Stromal cell of bone marrow (primary cell): ENCODE data around the gene ISL2.
"Not testable (repeated sequence)": the region's sequence is repeated elsewhere in the genome, so short reads cannot be mapped to it uniquely, and the experiment has no call there.

Experiments
- DNase-seq: peaks from one replicate; pipeline ENCODE4 v3.0.0-alpha.2; 2012; ENCODE audit warnings: low read depth

Gene ISL2

DNA sequence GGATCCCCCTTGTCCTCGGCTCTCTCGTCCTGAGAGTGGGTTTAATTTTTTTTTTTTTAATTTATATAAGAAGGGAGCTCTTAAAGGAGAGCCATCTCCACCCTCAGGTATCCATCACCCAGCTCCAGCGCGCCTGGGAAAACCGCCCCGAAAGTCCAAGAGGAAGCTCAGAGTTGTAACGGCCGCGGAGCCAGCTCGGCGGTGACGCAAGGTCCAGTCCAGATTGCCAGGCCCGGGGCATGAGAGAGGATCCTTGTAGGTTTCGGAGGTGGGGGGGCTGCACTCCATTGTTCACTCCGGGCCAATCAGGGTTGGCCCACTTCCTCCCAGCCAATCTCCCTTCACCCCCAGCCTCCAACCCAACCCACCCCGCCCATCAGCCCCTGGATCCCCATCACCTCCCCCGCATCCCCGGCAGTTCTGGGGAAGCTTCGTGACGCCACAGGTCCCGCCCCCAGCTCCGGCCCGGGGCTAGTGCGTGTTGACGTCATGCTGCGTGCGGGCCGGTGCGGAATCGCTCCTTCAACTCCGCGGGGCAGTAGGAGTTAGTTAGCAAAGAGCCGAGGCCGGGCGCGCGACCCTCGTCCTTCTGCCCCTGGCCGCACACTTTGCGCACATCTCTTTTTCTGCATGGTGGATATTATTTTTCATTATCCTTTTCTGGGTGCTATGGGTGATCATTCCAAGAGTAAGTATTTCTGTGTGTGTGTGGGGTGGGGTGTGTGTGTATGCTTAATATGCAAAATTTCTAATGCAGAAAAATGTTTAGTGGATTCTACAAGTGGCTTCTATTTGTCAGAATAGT, at the start of gene ISL2:
Gene ISL2, plus strand, starts transcription at position 520 of the 805 bp plus-strand sequence. Its CDS starts 111 bp downstream, at position 631.
- peak; percentile 80 for DNase-seq

DNA sequence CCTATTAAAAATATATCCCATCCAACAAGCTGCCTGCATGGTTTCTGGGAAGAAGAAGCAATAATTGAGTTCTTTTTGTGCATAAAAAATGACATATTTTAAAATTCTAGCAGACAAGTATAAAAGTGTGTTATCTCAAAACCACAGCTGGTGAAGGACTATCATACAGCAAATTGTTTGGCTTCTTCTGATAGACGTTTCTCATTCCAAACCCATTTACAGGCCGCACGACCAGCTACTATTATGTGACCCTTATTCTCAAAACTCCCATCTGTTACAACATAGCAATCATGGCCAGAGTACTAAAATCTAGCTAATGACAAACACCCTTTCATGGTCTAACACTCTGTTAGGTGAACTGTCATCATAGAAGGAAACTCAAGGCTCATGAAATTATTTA, 47.0 kb upstream of the ISL2 start:
- no peak for DNase-seq

DNA sequence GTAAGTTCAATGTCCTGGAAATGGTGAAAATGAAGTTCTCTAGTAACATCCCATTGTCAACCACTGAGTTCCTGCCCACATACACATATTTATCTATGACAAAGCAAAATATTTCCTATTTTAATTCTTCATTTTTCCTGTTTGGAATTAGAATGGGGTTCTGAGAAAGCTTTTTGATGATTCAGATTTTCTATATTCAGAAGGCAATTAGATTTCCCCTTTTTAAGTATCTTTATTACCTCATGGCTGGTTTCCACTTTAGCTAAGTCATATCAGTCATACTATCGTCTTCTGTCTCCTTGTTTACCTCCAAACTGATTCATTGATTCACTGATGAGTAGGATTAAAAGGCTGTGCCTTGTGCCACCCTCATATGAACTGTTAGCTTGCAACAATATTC, 43.2 kb upstream of the ISL2 start:
- peak; percentile 14 for DNase-seq

DNA sequence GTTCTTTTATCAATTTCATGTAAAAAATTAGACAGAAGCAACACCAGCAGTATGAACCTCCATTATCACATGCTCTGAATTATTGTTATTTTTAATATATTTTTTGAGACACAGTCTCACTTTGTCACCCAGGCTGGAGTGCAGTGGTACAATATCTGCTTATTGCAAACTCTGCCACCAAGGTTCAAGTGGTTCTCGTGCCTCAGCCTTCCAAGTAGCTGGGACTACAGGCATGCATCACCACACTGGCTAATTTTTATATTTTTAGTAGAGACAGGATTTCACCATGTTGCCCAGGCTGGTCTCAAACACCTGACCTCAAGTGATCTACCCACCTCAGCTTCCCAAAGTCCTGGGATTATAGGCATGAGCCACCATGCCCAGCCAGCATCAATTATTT, 42.1 kb upstream of the ISL2 start:
- not testable (repeated sequence) for DNase-seq

DNA sequence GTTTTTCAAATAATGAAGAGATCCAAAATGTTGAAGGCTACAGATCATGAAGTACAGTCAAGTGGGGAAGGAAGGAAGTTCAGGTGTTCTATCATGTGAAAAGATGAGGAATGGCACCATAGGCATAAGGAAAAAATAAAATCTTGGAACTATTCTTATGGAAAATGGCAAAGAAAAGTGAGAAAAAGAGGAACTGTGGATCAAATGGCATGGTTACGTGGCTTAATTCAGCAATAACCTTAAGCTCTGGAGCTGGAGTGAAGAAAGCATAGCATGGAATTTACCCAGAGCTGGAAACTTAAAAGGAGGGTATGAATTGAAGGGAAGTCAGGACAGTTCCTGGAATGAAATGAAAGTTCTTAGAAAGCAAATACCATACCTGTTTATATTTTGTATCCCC, 39.7 kb upstream of the ISL2 start:
- no peak for DNase-seq

DNA sequence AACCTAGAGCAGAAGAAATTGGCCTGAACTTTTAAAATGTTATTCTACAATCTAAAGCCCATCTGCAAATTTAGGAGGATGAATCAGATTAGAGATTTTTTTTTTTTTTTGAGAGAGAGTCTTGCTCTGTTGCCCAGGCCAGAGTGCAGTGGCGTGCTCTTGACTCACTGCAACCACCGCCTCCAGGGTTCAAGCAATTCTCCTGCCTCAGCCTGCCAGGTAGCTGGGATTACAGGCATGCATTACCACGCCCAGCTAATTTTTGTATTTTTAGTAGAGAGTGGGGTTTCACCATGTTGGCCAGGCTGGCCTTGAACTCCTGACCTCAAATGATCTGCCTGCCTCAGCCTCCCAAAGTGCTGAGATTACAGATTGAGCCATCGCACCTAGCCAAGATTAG, 38.6 kb upstream of the ISL2 start:
- not testable (repeated sequence) for DNase-seq

DNA sequence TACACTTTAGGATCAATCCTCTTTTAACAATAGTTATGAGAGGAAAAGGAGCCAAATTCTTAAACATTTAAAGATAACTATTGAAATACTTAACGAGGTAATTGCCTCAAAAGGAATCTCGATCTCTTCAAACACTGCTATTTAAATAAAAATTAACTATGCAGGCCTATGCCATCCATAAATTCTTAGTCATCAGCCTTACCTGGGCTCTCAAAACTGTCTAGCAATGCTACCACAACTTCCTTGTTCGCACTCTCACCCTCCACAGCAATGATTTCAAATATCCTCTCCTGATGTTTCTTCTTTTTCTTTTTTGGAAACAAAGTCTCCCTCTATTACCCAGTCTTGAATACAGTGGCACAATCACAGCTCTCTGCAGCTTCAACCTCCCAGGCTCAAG, 37.6 kb upstream of the ISL2 start:
- no peak for DNase-seq

DNA sequence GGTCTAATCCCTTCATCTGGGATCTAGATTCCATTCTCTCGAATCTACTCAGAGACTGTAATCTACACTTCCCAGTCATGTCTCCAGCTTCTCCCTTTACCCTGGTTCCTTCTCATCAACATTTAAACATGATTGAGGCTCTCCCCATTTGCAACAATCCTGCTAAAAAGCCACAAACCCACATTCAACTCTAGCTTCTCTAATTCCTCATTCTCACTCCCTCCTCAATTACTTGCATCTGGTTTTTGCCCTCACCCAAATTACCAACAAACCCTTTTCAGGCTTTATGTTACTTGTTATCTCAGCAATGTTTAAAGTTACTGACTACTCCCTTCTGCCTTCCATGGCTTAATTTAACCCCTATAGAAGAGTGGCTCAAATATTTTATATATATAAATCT, 36.8 kb upstream of the ISL2 start:
- DNase-seq, result no peak

DNA sequence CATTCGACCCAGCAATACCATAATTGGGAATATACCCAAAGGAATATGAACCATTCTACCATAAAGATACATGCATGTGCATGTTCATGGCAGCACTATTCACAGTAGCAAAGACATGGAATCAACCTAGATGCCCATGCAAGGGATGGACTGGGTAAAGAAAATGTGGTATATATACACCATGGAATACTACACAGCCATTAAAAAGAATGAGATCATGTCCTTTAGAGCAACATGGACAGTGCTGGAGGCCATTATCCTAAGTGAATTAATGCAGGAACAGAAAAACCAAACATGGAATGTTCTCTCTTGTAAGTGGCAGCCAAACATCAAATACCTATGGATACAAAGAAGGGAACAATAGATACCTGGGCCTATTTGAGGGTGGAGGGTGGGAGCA, 32.7 kb upstream of the ISL2 start:
- no peak for DNase-seq

DNA sequence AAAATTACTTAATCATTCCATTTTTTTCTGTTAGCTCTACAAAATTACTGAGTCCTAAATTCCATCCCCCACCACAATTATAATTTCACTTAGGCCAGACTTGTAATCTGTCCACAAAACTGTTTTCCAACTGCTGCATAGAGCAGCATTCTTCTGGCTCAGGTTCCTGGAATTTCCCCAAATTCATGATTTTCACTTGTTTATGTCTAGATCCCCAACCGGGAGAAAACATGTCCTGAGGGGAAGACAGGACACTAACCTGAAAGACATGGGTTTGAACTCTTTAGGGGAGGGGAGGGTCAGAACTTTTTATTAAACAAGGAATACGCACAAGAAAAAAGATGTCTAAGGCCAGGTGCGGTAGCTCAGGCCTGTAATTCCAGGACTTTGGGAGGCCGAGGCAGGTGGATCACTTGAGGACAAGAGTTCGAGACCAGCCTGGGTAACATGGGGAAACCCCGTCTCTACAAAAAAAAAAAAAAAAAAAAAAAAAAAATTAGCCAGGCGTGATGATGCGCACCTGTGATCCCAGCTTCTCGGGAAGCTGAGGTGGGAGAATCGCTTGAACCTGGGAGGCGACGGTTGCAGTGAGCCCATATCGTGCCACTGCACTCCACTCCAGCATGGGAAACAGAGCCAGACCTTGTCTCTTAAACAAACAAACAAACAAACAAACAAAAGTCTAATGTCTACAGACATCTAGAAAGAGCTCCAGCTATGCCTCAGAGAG, 26.8 kb upstream of the ISL2 start:
- DNase-seq, result no peak

DNA sequence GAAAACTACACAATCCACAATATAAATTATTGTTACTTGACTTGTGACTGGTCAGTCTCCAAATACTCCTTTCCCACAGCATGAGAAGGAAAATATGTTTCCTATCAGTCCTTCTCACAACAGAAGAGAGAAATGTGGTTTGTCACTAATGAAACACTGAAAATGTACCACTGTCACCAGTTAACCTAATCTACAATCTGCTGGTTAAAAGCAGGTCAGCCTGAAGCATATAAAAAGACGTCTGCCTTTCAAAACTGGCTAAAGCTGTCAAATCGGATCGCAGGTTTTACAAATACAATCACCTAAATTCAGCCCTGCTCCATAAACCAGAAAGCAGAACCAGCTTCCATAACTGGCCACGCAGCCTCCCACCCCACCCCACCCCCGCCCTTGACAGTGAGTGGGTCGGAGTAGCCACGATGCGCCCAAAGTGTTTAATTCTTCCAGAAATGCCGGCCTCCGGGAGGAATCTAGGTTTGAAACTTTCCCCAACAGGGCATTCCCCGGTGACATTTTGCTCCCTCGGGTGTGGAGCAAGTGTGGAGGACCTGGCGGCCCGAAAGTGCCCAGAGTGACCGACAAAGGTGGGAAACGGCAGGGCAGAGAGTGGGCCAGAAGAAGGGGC, 26.0 kb upstream of the ISL2 start:
- peak; percentile 6 for DNase-seq

DNA sequence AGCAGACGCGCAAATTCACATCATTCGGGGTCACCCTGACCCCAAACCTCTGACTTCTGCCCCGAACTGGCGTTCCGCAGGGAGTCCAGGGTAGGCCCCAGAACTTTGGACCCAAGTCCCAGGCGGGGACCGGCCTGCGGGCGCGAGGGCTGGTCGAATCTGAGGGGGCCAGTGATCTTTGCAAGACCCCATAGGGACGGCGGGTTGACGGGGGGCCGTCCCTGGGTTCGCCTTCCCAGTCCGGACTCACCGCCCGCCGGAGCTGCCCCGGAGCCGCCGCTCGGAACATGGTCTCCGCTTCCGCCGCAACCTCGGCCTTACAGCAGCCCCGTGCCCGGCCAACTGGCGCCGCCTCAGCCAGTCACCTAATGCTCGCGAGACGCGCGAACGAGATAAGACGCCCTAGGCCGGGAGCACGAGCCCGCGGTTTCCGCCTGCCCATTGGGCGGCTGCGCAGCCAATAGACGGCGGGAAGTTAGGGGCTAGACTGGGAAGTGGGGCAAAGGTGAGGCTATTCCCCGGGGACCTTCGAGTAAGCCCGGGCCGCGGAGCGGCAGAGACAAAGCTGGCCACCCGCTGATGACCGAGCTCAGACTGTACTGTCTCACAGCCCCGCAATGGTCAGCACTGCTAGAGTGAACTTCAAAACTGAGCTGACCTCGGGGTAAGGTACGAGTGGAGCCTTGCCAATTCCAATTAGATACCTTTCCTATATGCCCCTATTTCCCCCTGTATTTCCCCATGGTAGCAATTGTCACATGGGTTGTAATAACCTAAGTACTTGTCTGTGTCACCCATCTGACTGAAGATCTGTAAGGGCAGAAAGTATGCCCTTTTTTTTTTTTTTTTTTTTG, 25.2 kb upstream of the ISL2 start, which contains the start of gene ETFA:
Gene ETFA, minus strand, starts transcription at position 370 of the 854 bp plus-strand sequence. Its CDS starts 81 bp downstream, at position 289.
- DNase-seq, result peak; percentile 94

DNA sequence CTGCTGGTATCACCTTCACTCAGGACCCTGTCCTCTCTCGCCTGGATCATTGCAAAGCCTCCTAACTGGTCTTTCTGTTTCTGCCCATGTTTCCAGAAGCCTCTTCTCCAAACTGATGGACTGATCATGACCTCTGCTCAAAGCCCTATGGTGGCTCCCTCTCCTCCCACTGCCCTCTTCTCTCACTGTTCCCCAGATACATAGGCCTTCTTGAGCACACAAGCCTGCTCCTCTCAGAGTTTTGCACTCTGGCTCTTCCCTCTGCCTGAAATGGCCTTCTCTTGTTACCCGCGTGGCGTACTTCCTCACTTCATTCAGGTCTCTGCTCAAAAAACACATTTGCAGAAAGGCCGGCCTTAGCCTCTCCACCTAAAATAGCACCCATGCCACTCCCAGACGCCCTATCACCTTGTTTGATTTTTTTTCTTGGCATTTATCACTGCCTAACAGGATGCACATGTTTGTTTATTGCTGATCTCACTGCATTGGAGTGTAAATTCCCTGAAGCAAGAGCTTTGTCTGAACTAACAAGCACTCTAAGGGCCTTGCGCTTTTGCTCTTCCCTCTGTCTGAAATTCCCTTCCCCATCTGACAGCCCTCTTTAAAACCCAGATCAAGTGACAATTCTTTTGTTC, 23.9 kb upstream of the ISL2 start:
- no peak for DNase-seq

DNA sequence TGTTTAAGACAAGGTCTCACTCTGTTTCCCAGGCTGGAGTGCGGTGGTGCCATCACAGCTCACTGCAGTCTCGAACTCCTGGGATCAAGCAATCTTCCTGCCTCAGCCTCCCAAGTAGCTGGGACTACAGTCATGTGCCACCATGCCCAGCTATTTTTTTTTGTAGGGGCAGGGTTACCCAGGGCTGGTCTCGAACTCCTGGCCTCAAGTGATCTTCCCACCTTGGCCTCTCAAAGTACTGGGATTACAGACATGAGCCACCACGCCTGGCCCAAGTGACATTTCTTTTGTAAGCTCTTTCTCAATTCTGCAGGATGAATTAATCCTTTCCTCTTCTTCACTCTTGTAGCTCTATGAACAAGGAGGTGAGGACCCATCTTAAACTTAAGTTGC, 23.4 kb upstream of the ISL2 start:
- not testable (repeated sequence) for DNase-seq

DNA sequence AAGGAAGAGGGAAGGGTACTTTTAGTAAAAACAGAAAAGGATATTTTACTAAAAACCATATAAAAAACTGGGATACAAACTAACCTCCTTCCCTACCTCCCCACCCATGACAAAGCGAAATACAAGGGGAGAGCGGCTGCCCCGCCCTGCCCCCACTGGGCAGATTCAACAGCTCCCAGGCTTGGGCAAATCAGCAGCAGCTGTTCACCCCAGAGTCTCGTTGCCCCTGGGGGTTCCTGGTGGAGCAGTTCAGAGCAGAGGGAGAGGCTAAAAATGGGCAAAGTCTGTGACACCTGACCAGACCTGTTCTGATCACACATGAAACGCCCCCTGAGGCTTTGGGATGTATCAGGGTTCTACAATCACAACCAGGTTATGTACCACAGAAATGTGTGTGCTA, 22.8 kb upstream of the ISL2 start:
- DNase-seq, result no peak

DNA sequence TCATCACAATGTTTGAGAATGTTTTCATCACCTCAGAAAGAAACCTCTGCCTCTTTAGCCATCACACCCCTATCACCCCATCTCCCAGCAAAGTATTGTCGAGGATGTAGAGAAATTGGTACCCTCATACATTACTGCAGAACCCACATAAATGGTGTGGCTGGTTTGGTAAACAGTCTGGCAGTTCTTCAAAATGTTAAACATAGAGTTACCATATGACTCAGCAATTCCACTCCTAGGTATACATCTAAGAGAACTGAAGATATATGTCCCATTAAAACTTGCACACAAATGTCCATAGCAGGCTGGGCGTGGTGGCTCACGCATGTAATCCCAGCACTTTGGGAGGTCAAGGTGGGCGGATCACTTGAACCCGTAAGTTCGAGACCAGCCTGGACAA, 16.6 kb upstream of the ISL2 start:
- no peak for DNase-seq

DNA sequence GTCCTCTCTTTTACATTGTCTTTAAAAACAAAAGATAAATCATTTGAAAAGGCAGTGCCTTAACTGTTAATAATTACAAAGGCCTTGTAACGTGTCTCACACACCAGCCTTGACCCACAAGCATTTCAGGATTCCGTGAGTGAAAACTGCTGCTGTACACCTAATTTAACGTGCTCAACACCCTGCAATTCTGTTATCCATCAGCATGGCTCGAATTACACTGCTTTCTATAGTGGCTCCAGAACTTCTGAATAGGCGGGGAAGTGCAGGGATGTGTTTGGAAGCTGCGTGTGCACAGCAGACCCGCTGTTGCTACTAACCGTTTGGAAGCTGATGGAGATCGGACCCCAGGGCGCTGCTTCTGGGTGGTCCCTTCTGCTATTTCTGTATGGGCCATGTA, 15.4 kb upstream of the ISL2 start:
- DNase-seq, result no peak

DNA sequence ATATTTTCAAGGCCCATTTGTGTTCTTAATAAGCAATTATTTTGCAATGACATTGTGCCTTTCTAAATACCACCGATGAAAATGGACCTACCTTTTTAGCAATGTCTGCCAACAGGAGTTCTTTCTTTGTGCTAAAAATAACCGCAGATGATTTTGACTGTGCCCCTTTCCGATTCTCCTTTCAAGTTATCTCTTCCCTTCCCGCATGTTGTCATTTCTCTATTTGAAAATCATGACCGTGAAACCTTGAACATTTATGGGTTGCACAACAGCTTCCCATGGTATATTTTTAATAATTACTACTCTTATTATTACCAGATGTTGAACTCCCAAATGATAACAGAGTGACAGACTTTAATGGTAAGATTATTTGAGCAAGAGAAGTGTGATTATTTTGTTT, 15.0 kb upstream of the ISL2 start:
- no peak for DNase-seq

DNA sequence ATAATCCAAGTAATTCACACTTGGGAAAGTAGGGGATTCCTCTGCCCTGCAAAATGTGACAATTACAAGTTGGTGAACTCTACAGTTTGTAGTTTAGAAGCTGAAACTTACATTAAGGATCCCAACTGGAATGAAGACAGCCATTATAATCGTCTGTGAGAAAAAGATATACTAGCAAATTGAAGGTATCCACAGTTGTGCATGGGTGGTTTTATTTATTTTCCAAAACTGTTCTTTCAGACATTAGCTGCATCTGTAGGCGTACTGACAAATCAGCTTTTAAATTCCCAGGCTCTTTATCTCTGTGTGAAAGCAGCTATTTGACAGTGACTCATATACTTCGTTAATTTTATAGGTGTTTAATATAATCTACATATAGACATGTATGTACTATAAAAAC, 12.5 kb upstream of the ISL2 start:
- no peak for DNase-seq

DNA sequence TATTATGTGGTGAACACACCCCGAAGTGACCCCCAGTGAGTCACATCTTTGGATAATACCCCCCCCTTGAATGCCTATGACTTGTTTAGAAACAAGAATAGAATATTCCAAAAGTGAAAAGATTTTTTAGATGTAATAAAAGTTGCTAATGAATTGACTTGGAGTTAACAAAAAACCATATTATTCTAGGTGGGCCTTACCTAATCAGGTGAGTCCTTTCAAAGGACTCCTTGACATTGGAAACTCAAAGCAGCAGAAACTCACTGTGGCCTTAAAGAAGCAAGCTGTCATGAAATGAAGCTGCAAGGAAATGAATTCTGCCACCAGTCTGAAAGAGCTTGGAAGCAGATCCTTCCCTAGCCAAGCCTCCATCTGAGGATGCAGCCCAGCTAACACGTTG, 10.9 kb upstream of the ISL2 start:
- no peak for DNase-seq
